Subcutaneous abdominal adipose tissue (tissue), 5 donors: Measurements from ENCODE around the gene NKD2.

Source experiments
- H3K27ac ChIP-seq: one replicate; pipeline ENCODE4 v1.7.0; 2013; ENCODE audit warnings: low read depth, mild to moderate bottlenecking, inconsistent platforms, low read length, moderate library complexity
- H3K27me3 ChIP-seq, 5 donors: one replicate each; pipeline ENCODE4 v1.7.0; 2013; ENCODE audit warnings: low read length in 5 of 5, inconsistent platforms in 1 of 5; ENCODE audit not compliant: control insufficient read depth in 5 of 5, insufficient read depth in 4 of 5
- H3K36me3 ChIP-seq, 5 donors: one replicate each; pipeline ENCODE4 v1.7.0; 2013; ENCODE audit warnings: low read length in 5 of 5; ENCODE audit not compliant: control insufficient read depth in 5 of 5, insufficient read depth in 5 of 5
- H3K4me1 ChIP-seq, 5 donors: one replicate each; pipeline ENCODE4 v1.7.0; 2013; ENCODE audit warnings: low read length in 5 of 5, mild to moderate bottlenecking in 3 of 5, moderate library complexity in 1 of 5; ENCODE audit not compliant: control insufficient read depth in 5 of 5, insufficient read depth in 5 of 5
- H3K4me3 ChIP-seq, 5 donors: one replicate each; pipeline ENCODE4 v1.7.0; 2013; ENCODE audit warnings: low read length in 5 of 5, low read depth in 1 of 5
- H3K9ac ChIP-seq, 5 donors: one replicate each; pipeline ENCODE4 v1.7.0; 2013; ENCODE audit warnings: low read length in 5 of 5, mild to moderate bottlenecking in 4 of 5, moderate library complexity in 3 of 5
- H3K9me3 ChIP-seq, 5 donors: one replicate each; pipeline ENCODE4 v1.7.0; 2013; ENCODE audit warnings: low read length in 5 of 5; ENCODE audit not compliant: control insufficient read depth in 5 of 5
- donor health status: healthy.
- donor health status: healthy.
- donor health status: healthy.
- donor health status: healthy.
- donor health status: healthy.

Gene NKD2

GRCh38 chr5:1083823-1084605 is 75.4 kb downstream of the NKD2 start:
- no peak overlapping the region for H3K4me3 ChIP-seq
- no peaks in the 10 kb centered on the region for H3K9me3 ChIP-seq
- no peaks in the 10 kb centered on the region for H3K27me3 ChIP-seq
- no peaks in the 10 kb centered on the region for H3K4me1 ChIP-seq
- H3K36me3 ChIP-seq, result peaks cover 0 to 89% (median 80%) of the 10 kb centered on the region in 5 donors
- no peak overlapping the region for H3K27ac ChIP-seq
- H3K9ac ChIP-seq, result no peak overlapping the region

DNA sequence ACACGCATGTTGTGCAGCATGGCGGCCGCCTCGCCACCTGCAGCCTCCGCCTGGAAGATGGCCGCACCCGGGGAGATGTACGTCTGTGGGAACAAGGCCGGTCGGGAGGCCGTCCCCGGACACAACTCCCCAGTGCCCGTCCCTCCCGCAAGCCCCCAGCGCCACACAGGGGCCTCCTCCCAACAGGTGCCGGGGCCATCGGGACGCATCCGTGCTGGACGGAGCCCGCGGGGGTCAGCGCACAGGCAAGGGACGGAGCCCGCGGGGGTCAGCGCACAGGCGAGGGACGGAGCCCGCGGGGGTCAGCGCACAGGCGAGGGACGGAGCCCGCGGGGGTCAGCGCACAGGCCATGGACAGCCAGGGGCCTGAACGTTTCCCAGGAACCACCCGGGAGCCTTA is 76.8 kb downstream of the NKD2 start:
- H3K9ac ChIP-seq, result no peak overlapping the region
- H3K4me3 ChIP-seq, result no peak overlapping the region
- H3K27me3 ChIP-seq, result no peaks in the 10 kb centered on the region
- H3K9me3 ChIP-seq, result no peaks in the 10 kb centered on the region
- peaks cover 0 to 87% (median 71%) of the 10 kb centered on the region in 5 donors for H3K36me3 ChIP-seq
- H3K27ac ChIP-seq, result no peak overlapping the region
- H3K4me1 ChIP-seq, result peaks cover under 1 to 9% (median 2%) of the 10 kb centered on the region in 5 donors

GRCh38 chr5:1086137-1086536 is 77.5 kb downstream of the NKD2 start:
- Histone ChIP-seq H3K4me3 (no peak overlapping the region), H3K4me1 (peaks cover 2 to 16% (median 8%) of the 10 kb centered on the region in 5 donors), H3K36me3 (peaks cover 0 to 86% (median 70%) of the 10 kb centered on the region in 5 donors), H3K27me3 (no peaks in the 10 kb centered on the region), H3K9ac (no peak overlapping the region), H3K27ac (no peak overlapping the region), H3K9me3 (no peaks in the 10 kb centered on the region)

DNA sequence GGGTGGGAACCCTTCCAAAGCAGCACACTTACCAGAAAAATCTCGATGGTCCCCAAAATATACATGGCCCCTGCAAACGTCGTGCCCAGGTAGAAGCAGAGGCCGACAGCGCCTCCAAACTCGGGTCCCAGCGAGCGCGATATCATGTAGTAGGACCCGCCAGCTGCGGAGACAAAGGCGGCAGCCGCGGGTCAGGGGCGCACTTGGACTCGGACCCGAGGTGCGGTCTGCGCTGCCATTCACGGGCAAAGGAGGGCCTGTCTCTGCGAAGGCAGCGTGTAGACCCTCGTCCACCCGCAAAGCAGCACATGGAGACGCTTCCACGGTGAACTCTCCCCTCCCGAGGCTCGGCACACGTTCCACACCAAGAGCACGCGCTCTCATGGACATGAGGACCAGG is 78.3 kb downstream of the NKD2 start:
- Histone ChIP-seq H3K4me1 (peaks cover 2 to 23% (median 8%) of the 10 kb centered on the region in 5 donors), H3K27me3 (no peaks in the 10 kb centered on the region), H3K4me3 (no peak overlapping the region), H3K9me3 (no peaks in the 10 kb centered on the region), H3K36me3 (peaks cover 0 to 86% (median 69%) of the 10 kb centered on the region in 5 donors), H3K9ac (no peak overlapping the region), H3K27ac (no peak overlapping the region)

GRCh38 chr5:1087428-1087827 is 78.8 kb downstream of the NKD2 start:
- Histone ChIP-seq H3K27me3 (no peaks in the 10 kb centered on the region), H3K36me3 (peaks cover 0 to 92% (median 70%) of the 10 kb centered on the region in 5 donors), H3K27ac (no peak overlapping the region), H3K9me3 (no peaks in the 10 kb centered on the region), H3K9ac (no peak overlapping the region), H3K4me3 (no peak overlapping the region), H3K4me1 (peaks cover 2 to 27% (median 8%) of the 10 kb centered on the region in 5 donors)

DNA sequence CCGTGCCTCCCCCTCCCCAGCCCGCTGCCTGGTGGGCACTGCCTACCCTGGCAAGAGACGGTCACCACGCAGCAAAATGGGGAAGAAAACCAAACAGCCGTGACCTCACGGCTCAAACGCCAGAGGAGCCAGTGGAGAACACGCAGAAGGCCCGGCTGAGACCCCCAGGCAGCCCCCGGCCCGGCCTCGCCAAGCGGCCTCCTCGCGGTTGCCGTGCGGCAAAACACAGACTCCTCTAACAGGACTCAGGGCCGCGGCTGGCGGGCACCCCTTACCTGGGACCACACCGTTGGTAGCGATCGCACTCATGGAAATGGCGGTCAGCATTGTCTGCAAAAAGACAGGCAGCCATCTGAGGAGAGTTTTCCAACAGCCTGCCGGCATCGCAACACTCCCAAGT is 79.4 kb downstream of the NKD2 start:
- H3K27me3 ChIP-seq, result no peaks in the 10 kb centered on the region
- peaks cover 0 to 94% (median 74%) of the 10 kb centered on the region in 5 donors for H3K36me3 ChIP-seq

More for the DNA sequence above, 79.4 kb downstream of the NKD2 start:
- Histone ChIP-seq H3K4me3 (no peak overlapping the region), H3K27ac (no peak overlapping the region), H3K9ac (no peak overlapping the region), H3K9me3 (no peaks in the 10 kb centered on the region), H3K4me1 (peaks cover 2 to 28% (median 8%) of the 10 kb centered on the region in 5 donors)
